AML-193 (cell line): Measurements from ENCODE around the gene SRM.
A peak's percentile ranks its signal among the peaks of the same experiment; 100 is the strongest.
"Not testable (repeated sequence)": the region's sequence is repeated elsewhere in the genome, so short reads cannot be mapped to it uniquely, and the experiment has no call there.

Experiments
- DNase-seq, 2 experiments: peaks; one replicate each; lab custom pipeline; 2025; lab: John Stamatoyannopoulos, UW

The SRM gene

DNA sequence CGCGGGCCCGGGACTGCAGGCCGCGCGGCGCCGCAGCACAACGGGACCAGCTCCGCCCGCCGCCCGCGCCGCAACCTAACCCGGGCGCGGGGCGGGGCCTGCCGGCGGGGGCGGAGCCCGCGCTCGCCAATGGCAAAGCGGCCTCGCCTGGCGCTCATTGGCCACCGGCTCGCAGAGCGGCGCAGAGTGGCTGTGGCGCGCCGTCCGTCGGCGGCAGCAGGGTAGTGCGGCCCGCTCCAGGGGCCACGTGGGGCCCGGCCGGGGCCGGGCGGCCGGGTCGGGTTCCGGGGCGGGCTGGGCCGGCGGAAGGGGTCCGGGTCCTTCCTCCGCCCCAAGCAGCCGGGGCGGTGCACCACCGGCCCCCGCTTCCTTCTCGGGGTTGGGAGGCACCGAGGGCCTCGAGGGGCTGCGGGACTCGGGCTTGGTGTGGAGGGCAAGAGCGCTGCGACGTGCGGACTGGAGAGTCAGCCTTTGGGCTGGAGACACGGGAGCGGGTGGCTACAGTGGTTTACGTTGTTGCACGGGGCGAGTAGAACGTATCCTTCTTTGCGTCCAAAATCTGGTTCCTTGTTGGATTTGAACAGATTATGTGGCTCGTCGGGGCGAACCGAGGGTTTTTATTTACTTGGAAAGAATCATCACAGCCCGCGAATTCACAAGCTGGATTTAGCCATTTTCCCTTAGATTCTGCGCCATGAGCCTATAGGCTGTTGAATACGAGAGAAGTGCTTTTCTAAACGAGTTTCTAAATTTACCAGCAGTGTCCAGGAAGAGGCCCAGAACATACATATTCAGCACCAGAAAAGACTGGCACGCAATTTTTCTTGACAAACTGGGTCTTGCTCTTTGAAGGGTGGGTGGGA, at the start of gene SRM:
Gene SRM (minus strand): TSS at position 51 of the 863 bp plus-strand sequence. CDS start 75 bp downstream, outside the sequence.
- peak; percentile 79 to 89 for DNase-seq

DNA sequence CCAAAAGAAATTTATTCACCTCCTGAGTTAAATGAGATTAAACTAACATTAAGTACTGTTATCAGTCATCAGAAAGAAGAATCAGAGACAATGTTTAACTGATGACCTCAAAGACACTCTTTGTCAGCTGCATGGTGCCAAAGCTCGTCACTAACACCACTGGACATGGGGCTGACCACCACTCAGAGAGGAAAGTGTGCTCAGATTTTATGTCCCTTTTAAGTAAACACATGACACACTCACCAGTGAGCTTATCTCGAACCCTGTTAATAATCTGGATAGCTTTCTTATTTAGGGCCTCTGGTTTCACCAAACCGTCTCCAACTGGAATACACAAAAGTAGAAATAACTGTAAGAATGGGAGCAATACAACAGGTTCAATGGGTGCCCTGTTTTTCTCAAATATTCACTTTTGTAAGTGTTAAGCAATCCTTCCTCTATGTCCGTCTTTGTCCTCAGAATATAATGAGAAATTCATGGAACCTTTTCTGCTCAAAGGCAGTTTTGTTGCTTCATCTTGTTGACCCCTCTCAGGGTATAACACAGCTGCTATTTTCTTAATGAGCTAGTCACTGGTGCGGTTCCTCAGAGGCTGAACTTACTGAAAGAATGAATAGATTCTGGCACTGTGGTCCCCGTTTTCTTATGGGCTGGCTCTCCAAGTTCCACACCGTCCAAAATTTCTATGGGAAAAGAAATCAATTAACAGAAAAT, 49.4 kb upstream of the SRM start:
- DNase-seq: no peak

DNA sequence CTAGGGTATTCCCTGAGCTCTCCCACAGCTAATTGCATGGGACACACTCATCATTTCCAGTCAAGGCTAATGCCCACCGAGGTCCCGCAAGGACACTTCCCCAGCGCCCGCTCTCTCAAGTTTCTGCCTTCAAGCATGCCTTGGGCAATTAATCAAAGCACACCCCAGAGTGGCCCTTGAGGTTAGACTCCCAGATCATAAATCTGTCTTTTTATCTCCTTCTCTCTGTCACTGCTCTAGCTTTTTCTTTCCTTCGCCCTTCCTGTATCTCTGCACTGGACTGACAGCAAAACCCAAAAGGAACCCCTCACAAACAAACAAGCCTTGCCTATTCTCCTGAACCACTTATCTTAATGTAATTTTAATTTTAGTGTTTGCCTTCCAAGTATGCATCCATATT, 47.8 kb upstream of the SRM start:
- no peak for DNase-seq

DNA sequence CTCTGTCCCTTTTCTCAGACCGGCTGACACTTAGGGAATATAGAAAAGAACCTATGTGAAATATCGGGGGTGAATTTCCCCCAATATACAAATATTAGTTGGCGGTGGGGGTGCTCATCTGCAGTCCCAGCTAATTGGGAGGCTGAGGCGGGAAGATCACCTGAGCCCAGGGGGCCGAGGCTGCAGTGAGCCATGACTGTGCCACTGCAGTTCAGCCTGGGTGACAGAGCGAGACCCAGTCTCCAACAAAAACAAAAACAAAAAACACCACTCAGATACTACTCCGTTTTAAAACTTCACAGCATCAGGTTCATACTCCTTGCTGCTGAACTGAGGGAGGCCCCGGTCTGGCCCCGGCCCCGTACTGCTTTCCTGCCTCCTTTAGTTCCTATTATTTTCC, 45.8 kb upstream of the SRM start:
- DNase-seq: no peak

DNA sequence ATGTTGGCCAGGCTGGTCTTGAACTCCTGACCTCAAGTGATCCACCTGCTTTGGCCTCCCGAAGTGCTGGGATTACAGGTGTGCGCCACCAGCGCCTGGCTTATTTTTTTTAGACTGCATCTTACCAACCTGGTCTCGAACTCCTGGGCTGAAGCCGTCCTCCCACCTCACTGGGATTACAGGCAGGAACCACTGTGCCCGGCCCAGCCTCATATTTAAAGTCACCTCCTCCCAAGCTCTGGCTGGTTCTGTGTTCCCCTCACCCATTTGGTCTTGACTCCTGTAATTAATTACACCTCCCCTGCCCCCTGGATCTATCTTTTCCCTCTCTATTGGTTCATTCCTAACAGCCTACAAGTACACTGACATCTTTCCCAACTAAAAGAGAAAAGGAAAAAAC, 41.5 kb upstream of the SRM start:
- no peak for DNase-seq

DNA sequence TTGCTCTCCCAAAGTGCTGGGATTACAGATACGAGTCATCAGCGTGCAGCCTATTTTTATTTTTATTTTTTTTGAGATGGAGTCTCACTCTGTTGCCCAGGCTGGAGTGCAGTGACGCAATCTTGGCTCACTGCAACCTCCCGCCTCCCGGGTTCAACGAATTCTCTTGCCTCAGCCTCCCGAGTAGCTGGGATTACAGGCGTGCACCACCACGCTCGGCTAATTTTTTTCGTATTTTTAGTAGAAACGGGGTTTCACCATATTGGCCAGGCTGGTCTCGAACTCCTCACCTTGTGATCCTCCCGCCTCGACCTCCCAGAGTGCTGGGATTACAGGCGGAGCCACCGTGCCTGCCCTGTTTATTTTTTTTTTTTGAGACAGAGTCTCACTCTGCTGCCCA, 41.0 kb upstream of the SRM start:
- DNase-seq: not testable (repeated sequence)

DNA sequence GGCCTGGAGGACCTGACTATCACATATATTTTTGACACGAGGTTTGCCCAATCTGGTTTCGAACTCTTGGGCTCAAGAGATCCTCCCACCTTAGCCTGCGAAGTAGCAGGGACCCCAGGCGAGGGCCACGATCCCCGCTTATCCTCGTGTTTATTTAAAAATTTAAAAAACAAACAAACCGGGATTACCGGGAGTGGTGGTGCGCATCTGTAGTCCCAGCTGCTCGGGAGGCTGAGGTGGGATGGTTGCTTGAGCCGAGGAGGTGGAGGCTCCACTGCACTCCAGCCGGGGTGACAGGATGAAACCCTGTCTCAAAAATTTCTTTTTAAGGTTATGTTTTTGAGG, 40.3 kb upstream of the SRM start:
- DNase-seq: no peak

DNA sequence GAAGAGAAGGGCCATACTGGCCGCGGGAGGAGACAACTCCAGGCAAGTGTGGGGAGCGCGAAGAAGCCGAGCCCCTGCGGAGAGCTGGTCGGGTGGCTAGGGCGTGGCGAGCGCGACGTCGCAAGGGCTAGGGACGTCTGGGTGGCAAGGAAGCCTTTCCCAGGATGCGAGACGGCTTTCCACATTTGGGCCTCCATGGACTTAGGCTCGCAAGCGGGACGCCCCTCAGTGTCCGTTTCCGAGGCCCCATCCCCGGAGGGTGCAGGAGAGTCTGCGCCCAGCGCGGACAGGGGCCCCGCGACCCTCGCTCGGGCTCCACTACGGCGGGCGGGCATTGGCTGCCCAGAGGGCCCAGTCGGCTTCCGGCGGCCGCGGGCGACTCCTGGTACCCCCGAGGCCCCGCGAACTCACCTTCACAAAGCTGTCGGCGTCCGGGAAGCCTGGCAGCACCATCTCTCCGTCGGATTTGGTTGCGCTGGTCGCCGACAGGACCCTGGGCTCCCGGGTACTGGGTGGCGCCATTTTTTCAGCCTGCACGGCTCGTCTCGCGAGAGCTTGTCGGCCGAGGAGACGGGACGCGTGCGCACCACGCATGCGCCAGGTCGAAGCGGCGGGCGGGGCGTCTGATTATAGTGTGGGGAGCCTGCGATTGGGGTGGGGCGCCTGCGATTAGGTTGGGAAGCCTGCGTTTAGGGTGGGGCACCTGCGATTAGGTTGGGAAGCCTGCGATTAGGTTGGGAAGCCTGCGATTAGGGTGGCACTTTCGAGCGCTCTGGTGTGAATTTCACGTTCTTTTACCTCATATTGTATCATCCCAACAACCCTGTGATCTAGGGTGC, 39.7 kb upstream of the SRM start, which contains the start of gene EXOSC10:
Gene EXOSC10 (minus strand): TSS at position 560 of the 839 bp plus-strand sequence. CDS start 38 bp downstream, at position 522.
- DNase-seq: peak; percentile 69 to 82

DNA sequence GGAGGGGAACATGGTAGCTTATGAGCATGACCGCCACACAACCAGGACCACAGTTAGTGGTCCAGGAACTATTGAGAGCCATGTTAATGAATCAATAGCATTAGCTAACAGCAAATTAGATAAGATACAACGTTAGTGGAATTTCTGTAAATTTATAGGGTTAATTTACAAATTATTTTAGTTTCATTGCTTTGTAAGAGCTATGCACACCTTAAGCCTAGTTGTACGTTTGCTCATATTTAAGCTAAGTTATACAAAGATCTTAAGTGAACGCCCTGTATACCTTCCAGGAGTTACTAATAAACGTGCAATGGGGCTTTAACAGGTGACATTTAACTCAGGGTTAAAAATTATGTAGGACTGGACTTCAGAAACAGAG, 39.1 kb upstream of the SRM start:
- no peak for DNase-seq

DNA sequence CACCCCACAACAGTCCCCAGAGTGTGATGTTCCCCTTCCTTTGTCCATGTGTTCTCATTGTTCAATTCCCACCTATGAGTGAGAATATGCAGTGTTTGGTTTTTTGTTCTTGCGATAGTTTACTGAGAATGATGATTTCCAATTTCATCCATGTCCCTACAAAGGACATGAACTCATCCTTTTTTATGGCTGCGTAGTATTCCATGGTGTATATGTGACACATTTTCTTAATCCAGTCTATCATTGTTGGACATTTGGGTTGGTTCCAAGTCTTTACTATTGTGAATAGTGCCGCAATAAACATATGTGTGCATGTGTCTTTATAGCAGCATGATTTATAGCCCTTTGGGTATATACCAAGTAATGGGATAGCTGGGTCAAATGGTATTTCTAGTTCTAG, 24.0 kb upstream of the SRM start:
- not testable (repeated sequence) for DNase-seq

DNA sequence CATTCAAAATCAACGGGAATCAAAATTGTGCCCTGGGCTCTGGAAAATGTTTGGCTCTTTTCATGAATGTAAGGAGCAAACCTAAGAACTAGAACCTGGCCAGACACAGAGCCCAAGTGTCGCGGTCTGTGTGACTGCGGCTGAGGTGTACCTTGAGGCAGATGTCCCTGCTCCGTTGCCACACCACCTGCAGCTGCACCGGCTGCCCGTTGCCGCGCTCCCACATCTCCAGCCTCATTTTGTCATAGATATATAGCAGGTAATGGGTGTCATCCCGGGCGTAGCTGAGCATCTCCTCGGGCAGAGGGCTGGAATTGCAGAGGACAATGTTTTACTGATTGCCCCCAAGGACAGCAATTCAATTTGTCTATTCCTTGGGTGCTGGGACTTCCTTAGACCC, 21.1 kb upstream of the SRM start:
- DNase-seq: no peak

DNA sequence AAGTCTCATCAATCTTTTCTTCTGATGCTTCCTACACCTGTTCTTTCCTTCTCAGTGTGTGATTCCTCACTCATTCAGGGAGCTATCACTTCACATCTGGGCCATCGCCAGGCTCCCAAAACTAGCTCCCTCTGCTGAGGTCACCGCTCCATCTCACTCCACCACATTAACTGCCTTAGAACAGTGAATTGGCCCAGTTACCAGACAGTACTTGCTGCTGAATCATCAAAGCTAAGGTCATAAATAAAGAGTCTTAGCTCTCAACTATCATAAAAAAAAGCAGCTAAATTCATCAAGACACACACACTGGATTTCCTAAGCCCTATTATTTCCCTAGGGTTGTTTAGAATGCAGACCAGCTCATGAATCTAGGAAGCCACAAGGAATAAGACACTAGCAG, 18.8 kb upstream of the SRM start:
- DNase-seq: no peak

DNA sequence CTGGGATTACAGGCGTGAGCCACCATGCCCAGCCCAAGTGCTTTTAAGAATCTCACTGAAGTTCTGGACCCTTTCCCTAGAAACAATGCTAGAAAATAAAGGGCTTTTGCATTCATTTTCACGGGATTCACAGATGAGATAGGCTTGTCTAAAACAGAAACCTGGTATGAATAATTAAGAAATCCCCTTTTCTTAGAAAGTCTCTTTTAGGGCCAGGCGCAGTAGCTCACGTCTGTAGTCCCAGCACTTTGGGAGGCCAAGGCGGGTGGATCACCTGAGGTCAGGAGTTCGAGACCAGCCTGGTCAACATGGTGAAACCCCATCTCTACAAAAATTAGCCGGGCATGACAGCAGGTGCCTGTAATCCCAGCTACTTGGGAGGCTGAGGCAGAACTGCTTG, 13.6 kb upstream of the SRM start:
- not testable (repeated sequence) for DNase-seq

DNA sequence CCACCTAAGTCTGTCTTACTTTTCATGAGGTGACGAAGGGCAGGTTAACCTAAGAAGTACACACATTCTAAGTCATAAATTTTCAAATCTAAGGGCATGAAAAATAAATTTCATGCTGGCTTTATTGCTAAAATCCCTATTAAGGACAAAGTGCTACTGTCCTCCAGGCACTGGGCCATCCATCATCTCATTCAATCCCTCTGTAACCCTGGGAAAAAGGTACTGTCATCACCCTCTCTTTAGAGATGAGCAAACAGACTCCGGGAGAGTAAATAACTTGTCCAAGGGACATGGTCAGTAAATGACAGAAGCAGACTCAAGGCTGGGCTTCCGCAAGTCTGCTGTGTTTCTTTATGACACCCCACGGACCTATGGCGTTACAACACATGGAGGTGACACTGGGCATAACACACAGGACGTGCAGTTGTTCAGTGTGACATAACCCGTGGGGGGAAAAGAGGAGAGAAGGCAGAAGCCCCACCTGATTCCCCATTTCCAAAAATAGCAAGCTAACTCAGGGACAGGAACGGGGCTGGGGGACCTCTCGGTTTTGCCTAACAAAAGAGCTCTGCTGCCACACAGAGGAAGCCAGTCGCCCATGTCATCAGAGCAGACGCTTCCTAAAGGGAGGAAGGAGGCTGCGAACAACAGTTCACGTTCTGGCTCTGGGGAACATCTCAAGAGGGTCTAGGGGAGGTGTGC, 12.5 kb upstream of the SRM start:
- no peak for DNase-seq

DNA sequence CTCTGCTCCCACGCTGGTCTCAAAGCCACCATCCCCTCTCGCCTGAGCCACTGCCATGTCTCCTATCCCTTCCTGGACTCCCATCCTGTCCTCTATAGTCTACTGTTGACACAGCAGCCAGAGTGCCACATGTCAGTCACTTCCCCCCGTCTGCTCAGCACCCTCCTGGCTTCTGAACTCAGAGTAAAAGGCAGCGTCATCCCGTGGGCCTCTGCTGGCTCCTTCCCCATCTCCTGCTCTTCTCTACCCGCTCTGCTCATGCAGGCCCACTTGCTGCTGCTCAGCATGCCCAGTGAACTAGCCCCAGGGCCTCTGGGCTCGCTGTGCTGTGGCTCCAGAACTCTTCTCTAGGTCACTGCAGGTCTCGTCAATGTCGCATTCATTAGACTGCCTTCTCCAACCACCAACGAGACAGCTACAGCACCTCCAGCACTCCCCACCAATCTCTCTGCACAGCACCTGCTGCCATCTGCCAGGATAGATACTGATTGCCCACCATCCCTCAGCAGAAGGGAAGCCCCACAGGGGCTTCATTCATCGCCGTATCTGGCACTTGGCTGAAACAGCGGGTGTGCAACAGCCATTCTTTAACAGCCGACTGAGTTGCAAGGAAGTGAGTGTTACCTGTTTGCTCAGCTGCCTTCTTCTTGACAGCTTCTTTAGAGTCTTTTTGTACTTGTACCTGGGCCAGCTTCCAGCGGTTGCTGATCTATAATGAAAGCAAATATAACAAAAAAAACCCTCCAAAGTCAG, 11.8 kb upstream of the SRM start:
- no peak for DNase-seq

DNA sequence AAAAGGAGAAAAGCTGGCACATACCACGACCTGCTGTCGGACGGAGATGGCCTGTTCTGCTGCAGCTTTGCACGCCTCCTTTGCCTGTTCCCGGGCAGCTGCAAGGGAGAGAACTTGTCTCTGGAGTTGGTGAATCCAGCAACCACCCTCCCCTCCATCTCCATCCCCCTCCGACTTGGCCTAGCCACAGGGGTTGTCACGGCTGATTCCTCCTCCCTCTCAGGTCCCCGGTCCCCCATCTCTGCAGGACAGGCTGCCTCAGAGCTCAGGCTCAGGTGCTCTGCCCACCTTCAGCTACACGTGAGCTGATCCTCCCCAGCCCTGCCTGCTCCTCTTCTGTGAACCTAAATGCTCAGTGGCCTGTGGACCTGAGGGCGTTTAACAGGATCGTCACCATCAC, 11.1 kb upstream of the SRM start:
- no peak for DNase-seq

DNA sequence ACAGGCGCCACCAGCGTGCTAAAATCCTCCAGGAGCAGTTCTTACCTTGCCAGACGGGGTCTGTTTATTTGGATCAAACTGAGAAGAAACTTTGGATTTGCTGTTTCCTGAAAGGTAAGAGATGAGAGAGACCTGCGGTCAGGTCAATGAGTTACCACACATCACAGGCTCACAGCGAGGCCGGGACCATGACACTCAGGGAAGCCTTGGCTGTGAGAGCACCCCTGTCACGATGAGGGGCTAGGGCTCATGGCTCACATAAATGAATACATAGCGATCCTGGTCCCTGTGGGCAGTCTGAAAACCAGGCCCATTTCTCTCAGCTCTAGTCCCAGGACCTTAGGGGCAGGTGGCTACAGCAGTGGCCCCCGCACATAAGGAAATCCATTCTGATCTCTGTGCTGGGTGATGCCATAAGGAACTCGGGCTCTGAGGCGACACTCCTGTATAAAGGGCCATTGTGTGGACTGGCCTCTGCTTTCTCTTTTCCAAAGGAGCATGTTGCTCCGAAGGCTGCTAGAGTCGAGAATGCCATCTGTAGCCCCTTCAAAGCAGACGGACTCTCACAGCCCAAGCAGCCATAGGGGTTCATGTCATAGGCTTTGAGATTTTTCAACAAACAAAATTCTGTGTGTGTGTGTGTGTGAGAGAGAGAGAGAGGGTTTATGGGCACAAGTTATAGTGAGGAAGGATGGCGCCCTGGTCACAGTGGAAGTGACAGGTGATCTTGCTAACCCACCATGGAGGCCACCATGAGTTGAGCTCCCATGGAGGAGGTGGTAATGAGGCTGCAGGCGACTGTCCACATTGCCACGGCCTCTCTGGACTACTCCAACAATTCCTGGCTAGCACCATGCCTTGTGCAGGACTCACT, 9.0 kb upstream of the SRM start:
- DNase-seq: no peak

DNA sequence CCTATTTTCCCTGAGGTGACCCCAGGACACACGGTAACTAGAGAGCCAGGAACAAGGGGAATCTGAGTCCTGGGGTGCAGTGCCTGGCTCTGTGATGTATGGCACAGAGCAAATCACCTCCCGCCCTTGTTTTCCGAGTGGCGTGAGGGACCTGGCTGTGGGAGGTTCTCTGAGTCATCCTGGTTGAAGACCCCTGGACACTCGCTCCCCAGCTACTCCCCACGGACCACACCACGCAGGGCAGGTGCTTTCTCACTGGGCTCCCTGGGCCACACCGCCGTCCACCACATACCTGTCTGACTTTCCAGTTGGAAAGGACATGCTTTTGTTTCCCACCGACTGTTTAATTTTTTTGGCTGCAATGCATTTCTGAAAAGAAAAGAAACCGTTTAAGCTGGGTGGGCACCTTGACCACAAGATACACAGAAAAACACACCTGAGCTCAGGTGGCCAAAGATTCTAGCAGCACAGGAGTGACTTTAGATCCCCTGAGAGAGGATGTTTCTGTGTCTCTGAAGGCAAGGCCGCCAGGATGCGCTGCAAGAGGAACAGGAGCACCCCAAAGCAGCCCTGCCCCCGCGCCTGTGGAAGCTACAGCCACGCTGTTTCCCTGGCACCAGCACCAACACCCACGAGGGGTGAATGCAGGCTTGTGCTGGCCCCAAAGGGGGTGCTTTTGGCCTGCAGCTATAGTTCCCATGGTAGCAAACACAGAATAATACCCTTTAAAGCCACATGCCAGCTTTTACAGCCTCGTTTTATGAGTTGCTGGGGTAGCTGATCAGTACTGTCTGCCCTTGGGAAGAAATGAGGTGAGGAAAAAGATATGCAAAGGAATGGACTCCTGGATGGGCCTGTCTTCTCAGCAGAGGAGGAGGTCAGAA, 8.1 kb upstream of the SRM start:
- DNase-seq: no peak

DNA sequence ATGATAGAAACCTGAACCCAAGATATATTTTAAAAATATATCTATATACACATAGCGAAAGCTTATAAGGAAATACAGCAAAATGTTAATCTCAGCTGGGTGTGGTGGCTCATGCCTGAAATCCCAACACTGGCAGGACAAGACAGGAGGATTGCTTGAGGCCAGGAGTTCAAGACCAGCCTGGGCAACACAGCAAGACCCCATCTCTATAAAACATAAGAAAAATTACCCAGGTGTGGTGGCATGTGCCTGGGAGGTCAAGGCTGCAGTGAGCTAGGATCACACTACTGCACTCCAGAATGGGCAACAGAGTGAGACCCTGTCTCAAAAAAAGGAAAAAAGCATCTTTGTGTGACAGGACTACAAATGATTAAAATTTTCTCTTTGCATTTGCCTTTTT, 6.0 kb upstream of the SRM start:
- DNase-seq: no peak
